HEK293 (cell line): Measurements from ENCODE around the gene WDR38.

Experiments
- GLIS1 ChIP-seq: fragments of 450-650 bp; formaldehyde crosslinking; IDR thresholded peaks from 2 replicates; pipeline ENCODE4 v1.5.1; 2016; ENCODE audit warnings: missing biosample characterization, missing genetic modification characterization
- IKZF3 ChIP-seq: fragments of 450-650 bp; IDR thresholded peaks from 2 replicates; pipeline ENCODE4 v1.5.0; 2018; ENCODE audit warnings: missing biosample characterization, mild to moderate bottlenecking, missing genetic modification characterization, moderate library complexity
- KLF1 ChIP-seq: fragments of 450-650 bp; formaldehyde crosslinking; IDR thresholded peaks from 2 replicates; pipeline ENCODE4 v1.5.1; 2016; ENCODE audit warnings: missing biosample characterization, missing genetic modification characterization
- KLF17 ChIP-seq: fragments of 450-650 bp; formaldehyde crosslinking; IDR thresholded peaks from 2 replicates; pipeline ENCODE4 v1.5.1; 2016; ENCODE audit warnings: missing biosample characterization, missing genetic modification characterization
- OSR2 ChIP-seq: fragments of 450-650 bp; formaldehyde crosslinking; IDR thresholded peaks from 2 replicates; pipeline ENCODE4 v1.5.1; 2016; ENCODE audit warnings: missing biosample characterization, missing genetic modification characterization
- PATZ1 ChIP-seq: fragments of 450-650 bp; formaldehyde crosslinking; IDR thresholded peaks from 2 replicates; pipeline ENCODE4 v1.5.1; 2016; ENCODE audit warnings: missing biosample characterization, missing genetic modification characterization
- PRDM1 ChIP-seq: fragments of 450-650 bp; formaldehyde crosslinking; IDR thresholded peaks from 2 replicates; pipeline ENCODE4; 2016; ENCODE audit warnings: missing biosample characterization, missing genetic modification characterization
- PRDM4 ChIP-seq: fragments of 450-650 bp; formaldehyde crosslinking; IDR thresholded peaks from 2 replicates; pipeline ENCODE4 v1.5.1; 2017; ENCODE audit warnings: missing biosample characterization, missing genetic modification characterization
- SP2 ChIP-seq: fragments of 450-650 bp; formaldehyde crosslinking; IDR thresholded peaks from 2 replicates; pipeline ENCODE4 v1.5.1; 2016; ENCODE audit warnings: missing biosample characterization, missing genetic modification characterization
- SP3 ChIP-seq: fragments of 450-650 bp; formaldehyde crosslinking; IDR thresholded peaks from 2 replicates; pipeline ENCODE4 v1.5.1; 2016; ENCODE audit warnings: missing biosample characterization, missing genetic modification characterization
- SP7 ChIP-seq: fragments of 450-650 bp; formaldehyde crosslinking; IDR thresholded peaks from 2 replicates; pipeline ENCODE4 v1.5.1; 2016; ENCODE audit warnings: missing biosample characterization, missing genetic modification characterization
- ZBTB26 ChIP-seq: fragments of 450-650 bp; formaldehyde crosslinking; optimal IDR thresholded peaks from 2 replicates; pipeline ENCODE3; 2016; ENCODE audit warnings: missing biosample characterization, mild to moderate bottlenecking, missing genetic modification characterization
- ZBTB48 ChIP-seq: fragments of 450-650 bp; formaldehyde crosslinking; IDR thresholded peaks from 2 replicates; pipeline ENCODE4 v1.5.1; 2016; ENCODE audit warnings: missing biosample characterization, missing genetic modification characterization
- ZBTB8A ChIP-seq: fragments of 450-650 bp; formaldehyde crosslinking; IDR thresholded peaks from 2 replicates; pipeline ENCODE4 v1.5.1; 2016; ENCODE audit warnings: missing biosample characterization, missing genetic modification characterization
- ZFHX2 ChIP-seq: fragments of 450-650 bp; formaldehyde crosslinking; conservative IDR thresholded peaks from 2 replicates; pipeline ENCODE4 v1.5.1; 2016; ENCODE audit warnings: missing biosample characterization, missing genetic modification characterization
- ZFP37 ChIP-seq: fragments of 450-650 bp; formaldehyde crosslinking; IDR thresholded peaks from 2 replicates; pipeline ENCODE4 v1.5.1; 2016; ENCODE audit warnings: missing biosample characterization, missing genetic modification characterization
- ZIC2 ChIP-seq: fragments of 450-650 bp; formaldehyde crosslinking; IDR thresholded peaks from 2 replicates; pipeline ENCODE4 v1.5.1; 2016; ENCODE audit warnings: missing biosample characterization, missing genetic modification characterization
- ZNF121 ChIP-seq: fragments of 450-650 bp; formaldehyde crosslinking; IDR thresholded peaks from 2 replicates; pipeline ENCODE4 v1.5.1; 2016; ENCODE audit warnings: missing biosample characterization, missing genetic modification characterization
- ZNF138 ChIP-seq: fragments of 450-650 bp; formaldehyde crosslinking; IDR thresholded peaks from 2 replicates; pipeline ENCODE4 v1.5.1; 2016; ENCODE audit warnings: missing biosample characterization, missing genetic modification characterization, borderline replicate concordance
- ZNF175 ChIP-seq: fragments of 450-650 bp; formaldehyde crosslinking; IDR thresholded peaks from 2 replicates; pipeline ENCODE4 v1.5.1; 2016; ENCODE audit warnings: missing biosample characterization, missing genetic modification characterization
- ZNF239 ChIP-seq: fragments of 450-650 bp; formaldehyde crosslinking; IDR thresholded peaks from 2 replicates; pipeline ENCODE4 v1.5.1; 2016; ENCODE audit warnings: missing biosample characterization, missing genetic modification characterization
- ZNF426 ChIP-seq: fragments of 450-650 bp; formaldehyde crosslinking; IDR thresholded peaks from 2 replicates; pipeline ENCODE4 v1.5.1; 2017; ENCODE audit warnings: missing biosample characterization, missing genetic modification characterization, mild to moderate bottlenecking, inconsistent platforms, moderate library complexity
- ZNF514 ChIP-seq: fragments of 450-650 bp; formaldehyde crosslinking; IDR thresholded peaks from 2 replicates; pipeline ENCODE4 v1.5.1; 2016; ENCODE audit warnings: missing biosample characterization, missing genetic modification characterization
- ZNF561 ChIP-seq: fragments of 450-650 bp; IDR thresholded peaks from 2 replicates; pipeline ENCODE4 v1.5.1; 2018; ENCODE audit warnings: missing biosample characterization, missing genetic modification characterization, borderline replicate concordance
- ZNF571 ChIP-seq: fragments of 450-650 bp; formaldehyde crosslinking; IDR thresholded peaks from 2 replicates; pipeline ENCODE4 v1.5.0; 2017; ENCODE audit warnings: missing biosample characterization, missing genetic modification characterization
- ZNF610 ChIP-seq: fragments of 450-650 bp; formaldehyde crosslinking; IDR thresholded peaks from 2 replicates; pipeline ENCODE4 v1.5.1; 2016; ENCODE audit warnings: missing biosample characterization, missing genetic modification characterization, borderline replicate concordance
- ZNF623 ChIP-seq: fragments of 450-650 bp; formaldehyde crosslinking; IDR thresholded peaks from 2 replicates; pipeline ENCODE4 v1.5.1; 2016; ENCODE audit warnings: missing biosample characterization, missing genetic modification characterization
- ZNF654 ChIP-seq: fragments of 450-650 bp; formaldehyde crosslinking; IDR thresholded peaks from 2 replicates; pipeline ENCODE4 v1.5.1; 2016; ENCODE audit warnings: low read depth, missing biosample characterization, missing genetic modification characterization
- ZNF76 ChIP-seq: fragments of 450-650 bp; formaldehyde crosslinking; IDR thresholded peaks from 2 replicates; pipeline ENCODE4; 2016; ENCODE audit warnings: low read depth, missing biosample characterization, missing genetic modification characterization, borderline replicate concordance
- ZNF785 ChIP-seq: fragments of 450-650 bp; formaldehyde crosslinking; IDR thresholded peaks from 2 replicates; pipeline ENCODE4 v1.5.1; 2016; ENCODE audit warnings: missing biosample characterization, missing genetic modification characterization
- ZNF830 ChIP-seq: fragments of 450-650 bp; IDR thresholded peaks from 2 replicates; pipeline ENCODE4 v1.5.0; 2018; ENCODE audit warnings: missing biosample characterization, missing genetic modification characterization, low read depth, mild to moderate bottlenecking, moderate library complexity
- ZSCAN30 ChIP-seq: fragments of 450-650 bp; IDR thresholded peaks from 2 replicates; pipeline ENCODE4 v1.5.1; 2018; ENCODE audit warnings: missing biosample characterization, mild to moderate bottlenecking, missing genetic modification characterization, moderate library complexity
- ZSCAN4 ChIP-seq: fragments of 450-650 bp; formaldehyde crosslinking; IDR thresholded peaks from 2 replicates; pipeline ENCODE4 v1.5.1; 2017; ENCODE audit warnings: missing biosample characterization, missing genetic modification characterization
- ZXDB ChIP-seq: fragments of 450-650 bp; formaldehyde crosslinking; IDR thresholded peaks from 2 replicates; pipeline ENCODE4 v1.5.1; 2016; ENCODE audit warnings: missing biosample characterization, missing genetic modification characterization

WDR38 gene

GRCh38 chr9:124852829-124853531 lies at the start of gene WDR38 (continued):
- TF ChIP-seq OSR2 (tag by site-specific recombination): 0 out of 2 replicates have a peak, but pooled peaks have one; percentile 7
- no peak for TF ChIP-seq ZNF138 (tag by site-specific recombination)
- peak; percentile 83; the same call in 1 of the 2 replicates for TF ChIP-seq ZSCAN30 (tag by site-specific recombination)
- peak; percentile 58; the same call in 1 of the 2 replicates for TF ChIP-seq ZXDB (tag by site-specific recombination)
- TF ChIP-seq GLIS1: peak; percentile 72; the same call in 1 of the 2 replicates
- TF ChIP-seq SP3 (tag by site-specific recombination): peak; percentile 28; the same call in 1 of the 2 replicates
- TF ChIP-seq KLF17 (tag by site-specific recombination): peak; percentile 70
- peak; percentile 47; the same call in 1 of the 2 replicates for TF ChIP-seq ZNF561 (tag by site-specific recombination)
- TF ChIP-seq ZNF426 (tag by site-specific recombination): no peak
- TF ChIP-seq ZNF623 (tag by site-specific recombination): no peak
- TF ChIP-seq ZBTB48 (tag by site-specific recombination): peak; percentile 84
- TF ChIP-seq ZIC2: peak; percentile 47; the same call in 1 of the 2 replicates
- TF ChIP-seq ZNF121 (tag by site-specific recombination): no peak
- TF ChIP-seq PRDM4 (tag by site-specific recombination): no peak
- no peak for TF ChIP-seq ZSCAN4 (tag by site-specific recombination)
- peak; percentile 66 for TF ChIP-seq ZNF654
- TF ChIP-seq ZNF514: no peak
- 0 out of 2 replicates have a peak, but pooled peaks have one; percentile 46 for TF ChIP-seq ZFP37
- no peak for TF ChIP-seq ZNF571 (tag by site-specific recombination)
- 0 out of 2 replicates have a peak, but pooled peaks have one; percentile 52 for TF ChIP-seq ZNF785 (tag by site-specific recombination)
- TF ChIP-seq PATZ1 (tag by site-specific recombination): peak; percentile 46; the same call in 1 of the 2 replicates
- TF ChIP-seq PRDM1 (tag by site-specific recombination): no peak
- peak; percentile 50; the same call in 1 of the 2 replicates for TF ChIP-seq ZNF76
- TF ChIP-seq ZBTB8A: peak; percentile 51
- peak; percentile 95 for TF ChIP-seq ZBTB26 (tag by site-specific recombination)
- TF ChIP-seq ZNF239 (tag by site-specific recombination): no peak
- no peak for TF ChIP-seq IKZF3
- no peak for TF ChIP-seq ZNF830 (tag by site-specific recombination)
- peak; percentile 10; the same call in 1 of the 2 replicates for TF ChIP-seq KLF1 (tag by site-specific recombination)
- TF ChIP-seq ZFHX2 (tag by site-specific recombination): no peak
- TF ChIP-seq SP2: peak; percentile 75
- TF ChIP-seq ZNF610 (tag by site-specific recombination): no peak
- TF ChIP-seq SP7: peak; percentile 41; the same call in 1 of the 2 replicates
- TF ChIP-seq ZNF175: no peak
